GM21737 (cell line): ENCODE data around the gene ZFAND2B.

Source experiments
- ATAC-seq: cut with Tn5 transposase; IDR thresholded peaks from one replicate; pipeline ENCODE4 v1.9.1; 2021; ENCODE audit warnings: mild to moderate bottlenecking, moderate library complexity; ENCODE audit not compliant: unreplicated experiment

ZFAND2B gene

GRCh38 chr2:219204425-219205164 lies 2.0 kb upstream of the ZFAND2B start:
- ATAC-seq: no peak

GRCh38 chr2:219205165-219205538 lies 1.4 kb upstream of the ZFAND2B start:
- ATAC-seq: no peak

- no peak for ATAC-seq
Observed at GRCh38 chr2:219205981-219206327, 628 bp upstream of the ZFAND2B start.

- no peak for ATAC-seq
Observed at GRCh38 chr2:219207134-219207883, 727 bp downstream of the ZFAND2B start.

- ATAC-seq: no peak
Observed at GRCh38 chr2:219207884-219208740, 1.5 kb downstream of the ZFAND2B start.

- ATAC-seq: no peak
Observed at GRCh38 chr2:219209236-219210195, 2.9 kb downstream of the ZFAND2B start.

GRCh38 chr2:219210196-219210885 lies 3.8 kb downstream of the ZFAND2B start:
- ATAC-seq: no peak

GRCh38 chr2:219210886-219211362 lies 4.3 kb downstream of the ZFAND2B start:
- no peak for ATAC-seq

- ATAC-seq: no peak
Observed at GRCh38 chr2:219213026-219213415, 6.4 kb downstream of the ZFAND2B start.

GRCh38 chr2:219213486-219214071 lies 7.0 kb downstream of the ZFAND2B start:
- no peak for ATAC-seq

- ATAC-seq: no peak
Observed at GRCh38 chr2:219214141-219214540, 7.6 kb downstream of the ZFAND2B start.

- no peak for ATAC-seq
Observed at GRCh38 chr2:219214786-219215185, 8.2 kb downstream of the ZFAND2B start.

- ATAC-seq: no peak
Observed at GRCh38 chr2:219215871-219216534, 9.4 kb downstream of the ZFAND2B start.

- no peak for ATAC-seq
Observed at GRCh38 chr2:219216535-219216915, 9.9 kb downstream of the ZFAND2B start.

GRCh38 chr2:219218217-219218731 lies 11.7 kb downstream of the ZFAND2B start:
- peak; percentile 4 for ATAC-seq

GRCh38 chr2:219218732-219219701 lies 12.4 kb downstream of the ZFAND2B start, which contains the start of gene ABCB6:
Gene ABCB6, minus strand, starts transcription at chr2:219218958. Its CDS starts 285 bp downstream, at chr2:219218673.
- ATAC-seq: peak; percentile 61

- ATAC-seq: no peak
Observed at GRCh38 chr2:219219784-219220532, 13.4 kb downstream of the ZFAND2B start.
